ENCODE data around the gene SMIM36.

- TF ChIP-seq CTCF (IDR thresholded peaks at IDR 0.05) (no peak), POLR2A (IDR thresholded peaks at IDR 0.05; ENCODE audit: low read depth) (no peak), POLR2AphosphoS5 (IDR thresholded peaks at IDR 0.05) (no peak)
Measured at GRCh38 chr17:55407641-55408566, 103.3 kb downstream of the SMIM36 start.
